GM13976 (cell line): ENCODE measurements around the gene CKMT2.

Experiments
- DNase-seq: peaks from one replicate; pipeline ENCODE4 v3.0.0; 2012; ENCODE audit warnings: low spot score
- CTCF ChIP-seq: IDR thresholded peaks from 2 replicates; pipeline ENCODE4 v1.5.1; 2012; ENCODE audit warnings: borderline replicate concordance, mild to moderate bottlenecking; ENCODE audit not compliant: insufficient read depth; ENCODE audit errors: extremely low read depth, missing control alignments, control extremely low read depth
- in situ Hi-C: fragments of 300-500 bp; cut with MboI; formaldehyde crosslinking; loops from one replicate; pipeline ENCODE4 v1.12.0; 2022; ENCODE audit warnings: low sequenced_read_pairs, mixed read lengths, inconsistent platforms; ENCODE audit not compliant: unreplicated experiment

The CKMT2 gene

DNA sequence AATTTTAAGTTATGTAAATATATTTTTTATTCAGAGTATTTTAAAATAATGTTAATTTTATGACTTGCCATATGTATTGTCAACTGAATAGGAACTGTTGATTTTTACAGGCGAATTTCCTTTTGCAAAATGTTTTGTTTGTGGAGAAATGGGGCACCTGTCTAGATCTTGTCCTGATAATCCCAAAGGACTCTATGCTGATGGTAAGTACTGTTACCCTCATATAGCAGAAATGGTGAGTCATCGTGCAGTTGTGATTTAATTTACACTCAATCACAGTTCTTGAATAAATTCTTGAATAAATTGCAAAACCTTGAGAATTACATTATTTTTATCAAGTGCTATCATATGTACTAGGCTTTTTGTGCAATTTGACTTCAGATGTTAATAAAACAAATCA is 75.7 kb downstream of the CKMT2 start:
- no peak for TF ChIP-seq CTCF
- in situ Hi-C loops: no loop called here
- no peak for DNase-seq

- no peak for DNase-seq
- TF ChIP-seq CTCF: no peak
- in situ Hi-C loops: no loop called here
These were observed 77.4 kb downstream of the CKMT2 start for GRCh38 chr5:81310402-81311063.

GRCh38 chr5:81313278-81313677 is 80.2 kb downstream of the CKMT2 start:
- in situ Hi-C loops: no loop called here
- no peak for DNase-seq
- no peak for TF ChIP-seq CTCF

GRCh38 chr5:81313686-81314085 is 80.6 kb downstream of the CKMT2 start:
- in situ Hi-C loops: no loop called here
- no peak for DNase-seq
- TF ChIP-seq CTCF: no peak

DNA sequence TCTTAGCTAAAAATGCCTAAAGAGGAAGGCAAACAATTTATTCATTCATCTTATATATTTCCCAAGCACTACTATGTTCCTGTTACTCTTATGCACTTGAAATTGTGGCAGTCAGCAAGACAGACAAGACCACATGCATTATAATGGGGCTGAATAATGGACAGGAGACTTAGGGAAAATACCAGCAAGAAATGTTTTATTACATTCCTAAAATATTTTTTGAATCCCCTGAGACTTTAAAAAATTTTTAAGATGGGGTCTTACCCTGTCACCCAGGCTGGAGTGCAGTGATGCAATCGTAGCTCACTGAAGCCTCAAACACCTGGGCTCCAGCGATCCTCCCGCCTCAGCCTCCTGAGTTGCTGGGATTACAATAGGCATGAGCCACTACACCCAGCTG is 81.5 kb downstream of the CKMT2 start:
- DNase-seq: no peak
- in situ Hi-C loops: no loop called here
- no peak for TF ChIP-seq CTCF

- DNase-seq: no peak
- no peak for TF ChIP-seq CTCF
- in situ Hi-C loops: no loop called here
These were observed 82.2 kb downstream of the CKMT2 start for GRCh38 chr5:81315336-81315735.
